NCI-H526 treated with DMSO at 0.1 percent for 48 hours (cell line): ENCODE results near the gene ADCYAP1R1.

Source experiments
- DNase-seq: peaks from one replicate; lab custom pipeline; 2025; lab: John Stamatoyannopoulos, UW

ADCYAP1R1 gene

GRCh38 chr7:31106303-31107105, 54.4 kb downstream of the ADCYAP1R1 start:
- DNase-seq, result no peak

GRCh38 chr7:31107106-31108090, 55.3 kb downstream of the ADCYAP1R1 start:
- DNase-seq, result no peak

GRCh38 chr7:31108097-31108657, 56.1 kb downstream of the ADCYAP1R1 start:
- DNase-seq, result no peak

- no peak for DNase-seq
These were observed 57.6 kb downstream of the ADCYAP1R1 start for GRCh38 chr7:31109751-31110150.

- DNase-seq, result no peak
These were observed 58.4 kb downstream of the ADCYAP1R1 start for GRCh38 chr7:31110331-31111108.

GRCh38 chr7:31111109-31111451, 59.0 kb downstream of the ADCYAP1R1 start:
- DNase-seq, result no peak

- no peak for DNase-seq
These were observed 61.6 kb downstream of the ADCYAP1R1 start for GRCh38 chr7:31113660-31114059.

GRCh38 chr7:31114593-31115343, 62.7 kb downstream of the ADCYAP1R1 start:
- DNase-seq, result no peak

- no peak for DNase-seq
These were observed 64.5 kb downstream of the ADCYAP1R1 start for GRCh38 chr7:31116615-31117014.

- DNase-seq, result no peak
These were observed 67.1 kb downstream of the ADCYAP1R1 start for GRCh38 chr7:31119249-31119648.

- no peak for DNase-seq
These were observed 68.8 kb downstream of the ADCYAP1R1 start for GRCh38 chr7:31120800-31121513.

- DNase-seq, result no peak
These were observed 69.5 kb downstream of the ADCYAP1R1 start for GRCh38 chr7:31121601-31122000.

- DNase-seq, result peak; percentile 51
These were observed 70.5 kb downstream of the ADCYAP1R1 start for GRCh38 chr7:31122649-31123058.

- no peak for DNase-seq
These were observed 71.2 kb downstream of the ADCYAP1R1 start for GRCh38 chr7:31123321-31123720.

GRCh38 chr7:31123726-31124125, 71.6 kb downstream of the ADCYAP1R1 start:
- DNase-seq, result no peak

- DNase-seq, result no peak
These were observed 73.1 kb downstream of the ADCYAP1R1 start for GRCh38 chr7:31125171-31125570.

GRCh38 chr7:31126976-31127375, 74.9 kb downstream of the ADCYAP1R1 start:
- DNase-seq, result no peak

- DNase-seq, result no peak
These were observed 77.0 kb downstream of the ADCYAP1R1 start for GRCh38 chr7:31129067-31129466.

- no peak for DNase-seq
These were observed 81.4 kb downstream of the ADCYAP1R1 start for GRCh38 chr7:31133497-31133896.
